Tongue (tissue), 2 donors: ENCODE results near the gene BTNL9. TPM values are rescaled to one million over a fixed set of nuclear protein-coding genes. Genes with fewer than 3 reads are reported as not detected.
"Not testable (repeated sequence)": the region's sequence is repeated elsewhere in the genome, so short reads cannot be mapped to it uniquely, and the experiment has no call there.

Experiments used
- DNase-seq: peaks from one replicate; pipeline ENCODE4 v3.0.0-alpha.2; 2015
- total RNA-seq: library from RNA; depleted of rRNA; stranded (reverse); fragments of >200 nt; gene quantifications from one replicate; pipeline ENCODE4 v1.2.3, GENCODE V29; 2014

Gene BTNL9
- total RNA-seq = 5.8 TPM

GRCh38 chr5:181039931-181040630 is at the start of gene BTNL9:
BTNL9 (plus strand) TSS chr5:181040266; CDS start chr5:181045490, 5,224 bp downstream.
- peak; percentile 63 for DNase-seq

DNA sequence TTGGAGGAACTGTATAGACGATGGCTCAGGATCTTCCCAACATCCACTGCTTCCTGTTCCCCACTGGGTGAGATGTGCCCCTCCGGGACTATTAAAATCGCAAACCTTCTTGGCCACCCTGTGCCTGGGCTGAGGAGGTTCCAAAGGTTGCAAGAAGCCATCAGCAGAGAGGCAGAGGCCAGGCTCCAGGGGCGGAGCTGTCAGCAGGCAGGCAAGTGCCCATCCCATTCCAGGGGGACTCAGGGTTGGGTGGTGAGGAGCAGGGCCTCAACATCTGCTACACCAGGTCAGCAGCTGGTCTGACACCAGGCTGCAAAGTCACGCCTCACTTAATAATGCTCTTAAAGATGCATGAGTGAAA is 49.2 kb upstream of the BTNL9 start:
- no peak for DNase-seq

GRCh38 chr5:181001947-181002346 is 38.1 kb upstream of the BTNL9 start:
- DNase-seq = no peak

GRCh38 chr5:181005791-181006190 is 34.3 kb upstream of the BTNL9 start:
- DNase-seq = no peak

DNA sequence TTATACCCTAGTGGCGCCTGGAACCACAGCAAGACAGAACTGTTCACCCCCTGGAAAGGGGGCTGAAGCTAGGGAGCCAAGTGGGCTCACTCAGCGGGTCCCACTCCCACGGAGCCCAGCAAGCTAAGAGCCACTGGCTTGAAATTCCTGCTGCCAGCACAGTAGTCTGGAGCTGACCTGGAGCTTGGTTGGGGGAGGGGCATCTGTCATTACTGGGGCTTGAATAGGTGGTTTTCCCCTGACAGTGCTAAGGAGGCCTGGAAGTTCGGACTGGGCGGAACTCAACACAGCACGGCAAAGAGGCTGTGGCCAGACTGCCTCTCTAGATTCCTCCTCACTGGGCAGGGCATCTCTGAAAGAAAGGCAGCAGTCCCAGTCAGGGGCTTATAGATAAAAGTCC is 31.9 kb upstream of the BTNL9 start:
- no peak for DNase-seq

DNA sequence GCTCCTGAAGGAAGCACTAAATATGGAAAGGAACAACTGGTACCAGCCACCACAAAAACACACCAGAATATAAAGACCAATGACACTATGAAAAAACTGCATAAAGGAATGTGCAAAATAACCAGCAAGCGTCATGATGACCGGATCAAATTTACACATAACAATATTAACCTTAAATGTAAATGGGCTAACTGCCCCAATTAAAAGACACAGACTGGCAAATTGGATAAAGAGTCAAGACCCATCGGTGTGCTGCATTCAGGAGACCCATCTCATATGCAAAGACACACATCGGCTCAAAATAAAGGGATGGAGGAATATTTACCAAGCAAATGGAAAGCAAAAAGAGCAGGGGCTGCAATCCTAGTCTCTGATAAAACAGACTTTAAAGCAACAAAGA is 30.0 kb upstream of the BTNL9 start:
- not testable (repeated sequence) for DNase-seq

DNA sequence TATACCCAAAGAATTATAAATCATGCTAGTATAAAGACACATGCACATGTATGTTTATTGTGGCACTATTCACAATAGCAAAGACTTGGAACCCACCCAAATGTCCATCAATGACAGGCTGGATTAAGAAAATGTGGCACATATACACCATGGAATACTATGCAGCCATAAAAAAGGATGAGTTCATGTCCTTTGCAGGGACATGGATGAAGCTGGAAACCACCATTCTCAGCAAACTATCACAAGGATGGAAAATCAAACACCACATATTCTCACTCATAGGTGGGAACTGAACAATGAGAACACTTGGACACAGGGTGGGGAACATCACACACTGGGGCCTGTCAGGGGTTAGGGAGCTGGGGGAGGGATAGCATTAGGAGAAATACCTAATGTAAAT is 25.4 kb upstream of the BTNL9 start:
- DNase-seq = not testable (repeated sequence)

GRCh38 chr5:181017448-181017847 is 22.6 kb upstream of the BTNL9 start:
- DNase-seq = not testable (repeated sequence)

GRCh38 chr5:181020688-181021087 is 19.4 kb upstream of the BTNL9 start:
- no peak for DNase-seq

GRCh38 chr5:181024245-181025064 is 15.6 kb upstream of the BTNL9 start:
- no peak for DNase-seq

GRCh38 chr5:181027452-181028031 is 12.5 kb upstream of the BTNL9 start:
- DNase-seq = no peak

DNA sequence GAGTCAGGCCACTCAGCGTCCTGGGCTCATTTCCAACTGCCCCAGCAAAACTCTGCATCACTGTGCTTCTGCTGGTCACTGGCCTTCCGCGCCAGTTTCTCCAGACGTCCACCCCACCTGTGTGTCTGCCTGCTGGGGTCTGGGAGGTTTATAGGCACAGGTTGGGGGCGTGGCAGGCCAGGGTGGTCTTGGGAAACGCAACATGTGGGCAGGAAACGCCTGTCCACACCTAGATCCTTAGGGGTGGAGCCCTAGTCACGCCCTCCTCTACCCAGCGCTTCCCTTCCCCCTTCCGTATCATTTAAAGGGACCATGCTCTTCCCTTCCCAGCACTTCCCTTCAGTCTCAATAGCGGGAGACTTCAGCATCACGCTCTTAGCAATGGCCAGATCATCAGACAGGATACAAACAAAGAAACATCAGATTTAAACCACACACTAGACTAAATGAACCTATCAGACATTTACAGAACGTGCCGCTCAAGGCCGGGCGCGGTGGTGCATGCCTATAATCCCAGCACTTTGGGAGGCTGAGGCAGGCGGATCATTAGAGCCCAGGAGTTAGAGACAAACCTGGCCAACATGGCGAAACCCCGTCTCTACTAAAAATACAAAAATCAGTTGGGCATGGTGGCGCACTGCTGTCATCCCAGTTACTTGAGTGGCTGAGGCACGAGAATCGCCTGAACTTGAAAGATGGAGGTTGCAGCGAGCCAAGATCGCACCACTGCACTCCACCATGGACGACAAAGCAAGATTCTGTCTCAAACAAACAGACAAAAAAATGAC is 11.8 kb upstream of the BTNL9 start:
- DNase-seq = no peak

GRCh38 chr5:181031716-181032115 is 8.3 kb upstream of the BTNL9 start:
- DNase-seq = no peak

DNA sequence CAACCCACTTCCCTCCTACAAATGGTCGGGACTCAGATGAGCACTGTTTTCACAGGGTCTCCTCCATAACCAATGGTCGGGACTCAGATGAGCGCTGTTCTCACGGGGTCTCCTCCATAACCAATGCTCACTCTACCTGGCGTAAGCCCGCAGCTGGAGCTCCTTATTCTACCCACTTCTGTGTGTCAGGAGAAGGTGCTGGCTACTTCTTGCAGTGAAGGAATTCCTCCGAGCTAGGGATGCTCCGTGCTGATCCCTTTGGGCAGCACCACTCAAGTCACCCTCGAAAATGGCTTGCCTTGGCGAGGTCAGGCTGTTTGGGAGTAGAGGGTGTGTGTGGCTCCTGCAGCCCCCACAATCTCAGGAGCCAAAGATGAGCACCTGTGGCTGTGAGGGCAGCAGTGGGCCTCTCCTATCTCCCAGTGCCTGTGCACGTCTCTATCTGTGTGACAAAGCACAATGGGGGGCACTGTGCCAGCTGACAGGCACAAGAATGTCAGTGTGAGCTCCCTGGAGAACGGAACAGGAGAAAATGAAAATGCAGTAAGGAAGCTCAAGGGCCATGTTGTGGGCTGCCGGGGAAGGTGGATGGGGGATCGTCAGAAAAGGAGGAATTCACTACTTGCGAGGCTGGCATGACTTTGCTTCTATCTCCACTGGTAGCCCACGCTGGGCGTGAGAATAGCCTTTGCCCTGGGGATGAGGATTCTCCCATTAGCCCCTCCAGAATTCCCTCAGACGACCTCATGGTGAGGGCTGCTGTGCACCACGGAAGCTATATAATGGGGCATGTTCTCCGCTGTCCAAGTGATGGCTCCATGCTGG is 3.9 kb upstream of the BTNL9 start:
- DNase-seq = no peak

DNA sequence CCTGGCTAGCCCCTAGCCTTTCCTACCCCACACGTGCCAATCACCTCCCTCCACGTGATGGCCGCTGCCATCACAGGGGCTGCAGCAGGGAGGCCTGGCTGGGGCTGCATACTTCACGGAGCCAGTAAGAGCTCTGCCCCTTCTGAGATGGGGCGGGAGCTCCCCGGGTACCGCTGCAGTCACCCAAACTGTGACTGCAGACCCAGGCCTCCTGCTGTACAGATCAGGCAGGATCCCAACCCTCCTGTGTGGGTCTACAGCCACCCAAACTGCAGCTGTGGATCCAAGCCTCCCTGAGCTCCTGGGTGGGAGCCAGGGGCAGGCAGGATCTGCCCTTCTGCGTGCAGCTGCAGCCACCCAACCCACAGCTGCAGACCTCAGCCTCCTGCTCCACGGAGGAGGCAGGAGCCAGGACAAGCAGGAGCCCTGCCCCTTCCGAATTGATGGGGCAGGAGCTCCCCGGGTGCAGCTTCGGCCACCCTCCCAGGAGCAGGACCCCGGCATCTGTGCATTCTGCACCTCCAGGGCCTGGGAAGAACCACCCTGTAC is 3.2 kb upstream of the BTNL9 start:
- DNase-seq = peak; percentile 25

DNA sequence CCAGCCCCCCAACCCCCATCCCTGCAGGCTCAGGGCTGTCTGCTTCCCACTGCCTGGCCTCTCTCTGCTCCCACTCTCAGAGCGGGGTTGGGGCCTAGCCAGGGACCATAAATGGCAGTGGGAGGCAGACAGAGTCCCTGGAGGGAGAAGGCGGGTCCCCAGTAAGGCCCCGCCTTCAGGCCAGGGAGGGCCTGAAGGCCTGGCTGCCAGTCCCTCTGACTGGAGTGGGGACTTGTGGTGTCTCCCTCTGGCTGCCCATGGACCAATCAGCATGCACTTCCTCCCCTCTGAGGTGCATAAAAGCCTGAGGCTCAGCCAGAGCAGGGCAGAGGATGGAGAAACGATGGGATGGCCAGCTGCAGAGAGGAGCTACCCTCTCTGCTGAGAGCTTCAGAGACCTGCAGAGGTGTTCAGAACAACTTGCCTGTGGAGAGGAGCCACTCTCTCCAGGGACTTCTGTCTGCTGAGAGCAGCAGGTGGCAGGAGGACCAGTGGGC is 2.7 kb upstream of the BTNL9 start:
- DNase-seq = no peak

DNA sequence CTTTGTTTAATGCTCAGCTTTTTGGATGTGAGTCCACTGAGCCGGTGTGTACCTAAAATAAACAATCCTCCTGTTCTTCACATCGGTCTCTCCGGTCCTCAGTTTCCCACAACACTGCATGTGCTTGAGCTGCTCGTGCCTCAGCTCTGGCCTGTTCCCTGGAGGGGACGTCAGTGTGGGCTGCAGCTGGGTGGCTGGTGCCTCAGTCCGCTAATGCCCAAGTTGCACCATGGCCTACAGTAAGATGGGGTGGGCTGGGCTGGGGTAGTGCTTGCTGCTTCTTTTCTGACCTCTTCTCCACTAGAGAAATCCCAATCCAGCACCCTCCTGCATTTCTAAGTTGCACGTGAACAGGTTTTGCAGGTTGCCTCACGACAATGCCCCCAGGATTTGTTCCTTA is 595 bp upstream of the BTNL9 start:
- no peak for DNase-seq

GRCh38 chr5:181040631-181040945 is 522 bp downstream of the BTNL9 start:
- no peak for DNase-seq

- no peak for DNase-seq
Measured at GRCh38 chr5:181041043-181041442, 977 bp downstream of the BTNL9 start.

DNA sequence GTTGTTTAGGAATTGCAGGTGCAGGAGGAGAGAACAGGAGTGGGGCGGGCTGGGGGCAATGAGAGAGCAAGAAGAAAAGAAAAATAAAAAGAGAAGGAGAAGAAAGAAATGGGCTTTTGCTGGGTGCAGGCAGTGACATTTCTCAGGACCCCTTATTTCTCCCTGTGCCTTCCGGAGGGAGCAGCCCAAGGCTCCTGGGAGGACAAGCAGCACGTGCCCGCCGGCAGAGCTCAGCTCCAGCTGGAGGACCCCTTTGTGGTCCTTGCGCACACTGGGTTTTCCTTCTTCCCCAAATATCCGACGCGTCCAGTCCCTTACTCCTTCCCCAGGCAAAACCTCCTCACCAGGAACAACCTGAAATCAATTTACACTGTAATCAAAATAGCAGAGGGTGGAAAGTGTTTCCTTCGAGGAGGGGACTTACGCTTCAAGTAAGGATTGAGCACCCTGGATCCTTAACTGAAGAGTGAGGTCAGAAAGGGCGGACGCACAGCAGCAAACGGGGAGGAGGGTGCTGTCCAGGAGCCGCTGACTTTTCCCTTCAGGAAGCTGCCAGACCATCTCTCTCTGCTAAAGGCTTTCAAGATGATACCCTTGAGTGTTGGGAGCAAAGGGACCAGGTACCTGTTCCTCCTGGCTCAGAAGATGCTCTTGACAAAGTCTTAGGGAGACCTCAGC is 2.1 kb downstream of the BTNL9 start:
- no peak for DNase-seq

GRCh38 chr5:181042722-181043121 is 2.7 kb downstream of the BTNL9 start:
- no peak for DNase-seq
